Transverse colon (tissue), 4 donors: ENCODE data around the gene CLSTN2. TPM values are rescaled to one million over a fixed set of nuclear protein-coding genes. Genes with fewer than 3 reads are reported as not detected.

Source experiments
- DNase-seq: peaks from one replicate; pipeline ENCODE4 v3.0.0-alpha.2; 2019
- H3K27ac ChIP-seq, 4 donors: fragments of 200-600 bp; sonication (generic); 2 replicates each; pipeline ENCODE4 v1.5.1; 2016 to 2018; ENCODE audit warnings: inconsistent platforms in 4 of 4
- H3K27me3 ChIP-seq: fragments of 200-600 bp; sonication (generic); 2 replicates; pipeline ENCODE4 v1.5.1; 2017; ENCODE audit warnings: inconsistent platforms
- H3K36me3 ChIP-seq, 4 donors: fragments of 200-600 bp; sonication (generic); 2 replicates each; pipeline ENCODE4 v1.5.1; 2017 to 2019; ENCODE audit warnings: inconsistent platforms in 4 of 4
- H3K4me1 ChIP-seq, 4 donors: fragments of 200-600 bp; sonication (generic); 2 replicates each; pipeline ENCODE4 v1.5.1; 2017 to 2020; ENCODE audit warnings: inconsistent platforms in 4 of 4
- H3K4me3 ChIP-seq, 4 donors: fragments of 200-600 bp; sonication (generic); 1 replicate in 1 of 4; 2 replicates in 3 of 4; pipeline versions ENCODE4 v1.5.1 to v1.6.1; 2017 to 2019; ENCODE audit warnings: inconsistent platforms in 4 of 4
- H3K9me3 ChIP-seq, 2 donors: fragments of 200-600 bp; sonication (generic); 2 replicates each; pipeline ENCODE4 v1.5.1; 2017 to 2019; ENCODE audit warnings: inconsistent platforms in 2 of 2
- EP300 ChIP-seq: sonication (generic); formaldehyde crosslinking; IDR thresholded peaks from one replicate; pipeline ENCODE4 v1.6.1; 2017; ENCODE audit warnings: antibody characterized with exemption, low read depth
- POLR2A ChIP-seq: fragments of 450-650 bp; IDR thresholded peaks from one replicate; pipeline ENCODE4 v1.6.1; 2016; ENCODE audit warnings: antibody characterized with exemption, mild to moderate bottlenecking, moderate library complexity
- POLR2AphosphoS5 ChIP-seq, 3 donors: sonication (generic); formaldehyde crosslinking; IDR thresholded peaks; one replicate each; pipeline ENCODE4 v1.6.1; 2016; ENCODE audit warnings: antibody characterized with exemption in 3 of 3
- WGBS, 2 donors: methylation state at CpG; one replicate each; pipeline ENCODE4 v1.1.5; 2018; ENCODE audit warnings: low coverage in 1 of 2; 5-methylcytosine and 5-hydroxymethylcytosine counted together
- in situ Hi-C, 4 donors: fragments of 200-750 bp; cut with MboI; loops; one replicate each; pipeline versions ENCODE4 v1.15.0 to v1.15.1; 2017; ENCODE audit warnings: low sequenced_read_pairs in 3 of 4, low pct_ligation_motif_present in 1 of 4, low pct_unique_long_range_greater_than_20kb in 1 of 4
- intact Hi-C: fragments of 100-400 bp; cut with DNase I; formaldehyde crosslinking; loops from one replicate; pipeline ENCODE4 v1.15.1; 2023; ENCODE audit warnings: low total_unique reads
- total RNA-seq, 4 donors: library from RNA; depleted of rRNA; stranded (reverse); fragments of >200 nt; gene quantifications; one replicate each; pipeline ENCODE4 v1.1.0, GENCODE V29; 2016
- TF ChIP-seq, protein P1 (sequence below), 5 experiments: fragments of 200-600 bp in 3 of 5; fragments of 450-650 bp in 2 of 5; sonication (generic) in 3 of 5; IDR thresholded peaks; 1 replicate in 2 of 5; 2 replicates in 3 of 5; pipeline ENCODE4 v1.5.1; 2016 to 2017; ENCODE audit warnings: antibody characterized with exemption in 5 of 5, inconsistent platforms in 3 of 5, mild to moderate bottlenecking in 2 of 5, moderate library complexity in 1 of 5

CLSTN2 gene
- total RNA-seq, 4 donors from 2014 or later = 0.60 to 9.0 (median 2.2) TPM

DNA sequence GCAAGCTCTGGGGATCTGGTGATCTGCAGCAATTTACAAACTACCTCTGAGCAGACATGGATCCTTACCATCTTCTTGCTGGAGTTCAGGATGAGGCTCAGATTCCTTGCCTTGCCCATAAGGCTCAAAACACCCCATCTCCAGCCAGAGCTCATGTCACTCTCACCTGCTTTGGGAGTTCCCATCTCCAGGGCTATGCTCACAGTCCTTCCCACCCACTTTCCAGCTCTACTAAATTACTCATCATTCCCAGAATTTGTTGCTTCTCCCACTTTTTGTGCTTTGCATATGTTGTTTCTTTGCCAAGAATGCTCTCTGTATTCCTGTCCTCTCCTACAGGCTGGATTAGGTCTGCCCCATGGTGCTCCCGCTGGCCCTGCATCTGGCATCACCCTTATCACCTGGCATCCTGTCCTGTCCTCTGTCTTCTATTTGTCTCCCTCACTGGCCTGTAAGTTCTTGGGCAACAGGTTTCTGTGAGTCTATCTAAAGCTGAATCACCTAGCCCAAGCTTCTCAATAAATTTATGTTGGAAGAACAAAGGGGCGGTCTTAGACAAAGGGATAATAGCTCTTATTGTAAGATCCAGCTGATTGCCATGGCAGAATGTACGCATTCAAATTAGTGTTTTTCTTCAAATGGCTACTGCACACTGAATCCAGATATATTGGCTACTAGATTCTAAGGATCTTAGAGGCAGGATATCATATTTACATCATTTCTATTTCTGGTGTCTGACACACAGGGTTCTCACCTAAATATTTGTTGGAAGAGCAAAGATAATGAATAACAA lies 179.2 kb downstream of the CLSTN2 start:
- Histone ChIP-seq H3K27ac (no peak overlapping the region), H3K4me3 (no peak overlapping the region), H3K36me3 (no peaks in the 10 kb centered on the region), H3K27me3 (no peaks in the 10 kb centered on the region), H3K9me3 (no peaks in the 10 kb centered on the region), H3K4me1 (no peaks in the 10 kb centered on the region)
- DNase-seq = no peak
- WGBS, 2 donors = 90 to 93% methylated on average over 3 of the region's 3 CpGs
- in situ Hi-C loops = no loop called here
- intact Hi-C loops = no loop called here
- TF ChIP-seq POLR2AphosphoS5 (IDR thresholded peaks at IDR 0.05) (no peak), EP300 (no peak), POLR2A (no peak)

- H3K4me1 ChIP-seq = no peaks in the 10 kb centered on the region
- in situ Hi-C loops = no loop called here
- 28 to 52% methylated on average over 2 of the region's 2 CpGs for WGBS, 2 donors
Observed at GRCh38 chr3:140114789-140115080, 179.8 kb downstream of the CLSTN2 start.

DNA sequence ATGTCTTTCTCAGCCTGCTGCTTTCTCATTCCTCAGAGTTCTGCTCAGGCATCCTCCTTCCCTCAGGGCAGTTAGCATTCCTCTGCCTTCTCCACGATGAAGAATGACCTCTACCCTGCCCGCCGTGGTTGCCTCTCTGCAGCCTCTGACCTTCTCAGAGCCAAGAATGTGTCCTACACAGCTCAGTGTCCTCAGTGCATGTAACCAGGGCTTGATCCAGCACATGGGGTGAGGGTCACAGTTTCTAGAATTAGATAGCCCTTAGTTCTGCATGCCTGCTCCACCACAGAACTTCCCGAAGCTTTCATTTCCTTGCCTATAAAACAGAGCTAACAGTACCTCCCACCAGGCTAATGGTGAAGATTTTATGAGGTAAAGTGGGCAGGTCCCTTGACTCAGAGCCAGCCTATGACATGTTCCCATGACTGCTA lies 182.1 kb downstream of the CLSTN2 start:
- Histone ChIP-seq H3K27ac (no peak overlapping the region), H3K27me3 (no peaks in the 10 kb centered on the region), H3K4me1 (no peaks in the 10 kb centered on the region), H3K9me3 (no peaks in the 10 kb centered on the region), H3K4me3 (no peak overlapping the region), H3K36me3 (no peaks in the 10 kb centered on the region)
- intact Hi-C loops = no loop called here
- no peak for TF ChIP-seq POLR2AphosphoS5 (IDR thresholded peaks at IDR 0.05)
- TF ChIP-seq, protein P1, sequence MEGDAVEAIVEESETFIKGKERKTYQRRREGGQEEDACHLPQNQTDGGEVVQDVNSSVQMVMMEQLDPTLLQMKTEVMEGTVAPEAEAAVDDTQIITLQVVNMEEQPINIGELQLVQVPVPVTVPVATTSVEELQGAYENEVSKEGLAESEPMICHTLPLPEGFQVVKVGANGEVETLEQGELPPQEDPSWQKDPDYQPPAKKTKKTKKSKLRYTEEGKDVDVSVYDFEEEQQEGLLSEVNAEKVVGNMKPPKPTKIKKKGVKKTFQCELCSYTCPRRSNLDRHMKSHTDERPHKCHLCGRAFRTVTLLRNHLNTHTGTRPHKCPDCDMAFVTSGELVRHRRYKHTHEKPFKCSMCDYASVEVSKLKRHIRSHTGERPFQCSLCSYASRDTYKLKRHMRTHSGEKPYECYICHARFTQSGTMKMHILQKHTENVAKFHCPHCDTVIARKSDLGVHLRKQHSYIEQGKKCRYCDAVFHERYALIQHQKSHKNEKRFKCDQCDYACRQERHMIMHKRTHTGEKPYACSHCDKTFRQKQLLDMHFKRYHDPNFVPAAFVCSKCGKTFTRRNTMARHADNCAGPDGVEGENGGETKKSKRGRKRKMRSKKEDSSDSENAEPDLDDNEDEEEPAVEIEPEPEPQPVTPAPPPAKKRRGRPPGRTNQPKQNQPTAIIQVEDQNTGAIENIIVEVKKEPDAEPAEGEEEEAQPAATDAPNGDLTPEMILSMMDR (IDR thresholded peaks at IDR 0.05) = no peak
- TF ChIP-seq POLR2A = no peak
- no peak for TF ChIP-seq EP300
- 55% methylated on average over 4 of the region's 4 CpGs; no CpG with 5 or more reads in 1 of the 2 donors for WGBS, 2 donors
- DNase-seq = no peak
- in situ Hi-C loops = no loop called here

More at GRCh38 chr3:140114789-140115080, 179.8 kb downstream of the CLSTN2 start:
- Histone ChIP-seq H3K4me3 (no peak overlapping the region), H3K27ac (no peak overlapping the region), H3K27me3 (no peaks in the 10 kb centered on the region), H3K36me3 (no peaks in the 10 kb centered on the region), H3K9me3 (no peaks in the 10 kb centered on the region)
- no peak for DNase-seq
- intact Hi-C loops = no loop called here
- TF ChIP-seq POLR2AphosphoS5 (IDR thresholded peaks at IDR 0.05) (no peak), EP300 (no peak), POLR2A (no peak)

DNA sequence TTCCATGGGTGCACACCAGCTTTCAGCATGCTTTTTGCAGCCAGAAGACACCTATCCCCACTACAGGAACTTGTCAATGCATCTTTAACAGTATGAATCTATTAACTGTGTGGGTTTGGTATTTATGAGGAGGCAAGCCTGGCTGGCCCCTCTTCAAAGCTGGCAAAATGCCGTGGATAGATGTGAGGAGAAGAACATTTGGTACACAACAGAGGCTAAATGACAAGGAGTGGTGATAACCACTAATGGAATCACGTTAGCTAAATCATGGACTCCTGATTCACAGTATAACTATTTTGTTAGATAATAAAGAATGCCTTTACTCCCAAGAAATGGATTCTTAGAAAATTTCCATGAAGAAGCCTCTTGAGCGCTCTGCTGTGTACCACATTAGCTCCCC lies 187.2 kb downstream of the CLSTN2 start:
- Histone ChIP-seq H3K36me3 (no peaks in the 10 kb centered on the region), H3K4me1 (no peaks in the 10 kb centered on the region), H3K4me3 (no peak overlapping the region), H3K27me3 (no peaks in the 10 kb centered on the region), H3K9me3 (no peaks in the 10 kb centered on the region), H3K27ac (no peak overlapping the region)
- intact Hi-C loops (no loop called here), in situ Hi-C loops (no loop called here)
- DNase-seq = no peak
- 21 to 33% methylated on average over 3 of the region's 3 CpGs for WGBS, 2 donors
- TF ChIP-seq POLR2A = no peak
- TF ChIP-seq, protein P1 (IDR thresholded peaks at IDR 0.05) = no peak
- no peak for TF ChIP-seq POLR2AphosphoS5 (IDR thresholded peaks at IDR 0.05)
- TF ChIP-seq EP300 = no peak

- WGBS, 2 donors = 18 to 41% methylated on average over 1 of the region's 1 CpG
- intact Hi-C loops (no loop called here), in situ Hi-C loops (no loop called here)
- Histone ChIP-seq H3K27ac (no peak overlapping the region), H3K4me1 (no peaks in the 10 kb centered on the region), H3K4me3 (no peak overlapping the region), H3K27me3 (no peaks in the 10 kb centered on the region), H3K9me3 (no peaks in the 10 kb centered on the region), H3K36me3 (no peaks in the 10 kb centered on the region)
- no peak for TF ChIP-seq EP300
- TF ChIP-seq, protein P1 (IDR thresholded peaks at IDR 0.05) = no peak
- TF ChIP-seq POLR2AphosphoS5 (IDR thresholded peaks at IDR 0.05) = no peak
- TF ChIP-seq POLR2A = no peak
- DNase-seq = no peak
Observed at GRCh38 chr3:140128217-140128616, 193.2 kb downstream of the CLSTN2 start.
